Measurements from ENCODE around the gene LTO1.

DNA sequence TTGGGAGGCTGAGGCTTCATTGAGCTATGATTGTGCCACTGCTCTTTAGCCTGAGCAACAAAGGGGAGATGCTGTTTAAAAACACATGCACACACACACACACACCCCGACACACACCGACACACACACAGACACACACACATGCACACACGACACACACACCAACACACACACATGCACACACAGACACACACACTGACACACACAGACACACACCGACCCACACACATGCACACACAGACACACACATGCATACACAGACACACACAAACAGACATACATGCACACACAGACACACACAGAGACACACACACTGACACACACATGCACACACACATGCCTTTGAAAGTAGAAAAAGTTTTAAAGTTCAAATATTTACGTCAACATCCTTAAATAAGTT is 5.5 kb upstream of the LTO1 start:
- TF ChIP-seq REST (IDR thresholded peaks at IDR 0.05; ENCODE audit: low read depth, low read length) (no peak), CTCF (IDR thresholded peaks at IDR 0.05) (no peak), EZH2phosphoT487 (IDR thresholded peaks at IDR 0.05; ENCODE audit: borderline replicate concordance, low read depth) (no peak), SIN3A (IDR thresholded peaks at IDR 0.05; ENCODE audit: borderline replicate concordance, low read depth, low read length) (no peak), YY1 (IDR thresholded peaks at IDR 0.05; ENCODE audit: low read depth) (no peak), EP300 (IDR thresholded peaks at IDR 0.05; ENCODE audit: borderline replicate concordance in 1 of 2, low read depth in 1 of 2, low read length in 1 of 2) (no peak)
- TF ChIP-seq, protein P1, sequence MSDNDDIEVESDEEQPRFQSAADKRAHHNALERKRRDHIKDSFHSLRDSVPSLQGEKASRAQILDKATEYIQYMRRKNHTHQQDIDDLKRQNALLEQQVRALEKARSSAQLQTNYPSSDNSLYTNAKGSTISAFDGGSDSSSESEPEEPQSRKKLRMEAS (IDR thresholded peaks at IDR 0.05; ENCODE audit: low read depth): no peak
- TF ChIP-seq, protein P2, sequence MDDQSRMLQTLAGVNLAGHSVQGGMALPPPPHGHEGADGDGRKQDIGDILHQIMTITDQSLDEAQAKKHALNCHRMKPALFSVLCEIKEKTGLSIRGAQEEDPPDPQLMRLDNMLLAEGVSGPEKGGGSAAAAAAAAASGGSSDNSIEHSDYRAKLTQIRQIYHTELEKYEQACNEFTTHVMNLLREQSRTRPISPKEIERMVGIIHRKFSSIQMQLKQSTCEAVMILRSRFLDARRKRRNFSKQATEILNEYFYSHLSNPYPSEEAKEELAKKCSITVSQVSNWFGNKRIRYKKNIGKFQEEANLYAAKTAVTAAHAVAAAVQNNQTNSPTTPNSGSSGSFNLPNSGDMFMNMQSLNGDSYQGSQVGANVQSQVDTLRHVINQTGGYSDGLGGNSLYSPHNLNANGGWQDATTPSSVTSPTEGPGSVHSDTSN (IDR thresholded peaks at IDR 0.05): no peak
